Stimulated activated CD8-positive, alpha-beta memory T cell treated with anti-CD3 and anti-CD28 coated beads, Interleukin-12 subunit alpha, Interleukin-12 subunit beta, amount 100 ng/mL, for 4 hours (primary cell): ENCODE measurements around the gene ARHGEF7.

Source experiments
- DNase-seq: peaks from one replicate; pipeline ENCODE4 v3.0.0-alpha.2; 2020; ENCODE audit warnings: low read depth

The ARHGEF7 gene

GRCh38 chr13:111353508-111353907 is 238.4 kb downstream of the ARHGEF7 start:
- no peak for DNase-seq

- no peak for DNase-seq
These were observed 239.7 kb downstream of the ARHGEF7 start for GRCh38 chr13:111354789-111355188.
